Parathyroid adenoma (tissue), 2 donors: ENCODE data around the gene RAB6A.

ENCODE experiments used
- H2AFZ ChIP-seq: fragments of 300-600 bp; sonication (generic); one replicate; pipeline ENCODE4 v1.7.0; 2017; ENCODE audit warnings: antibody characterized with exemption, mild to moderate bottlenecking
- H3K27ac ChIP-seq: fragments of 300-600 bp; sonication (generic); one replicate; pipeline ENCODE4 v1.7.0; 2017
- H3K27me3 ChIP-seq: fragments of 300-600 bp; sonication (generic); one replicate; pipeline ENCODE4 v1.7.0; 2017; ENCODE audit warnings: low read length; ENCODE audit not compliant: control insufficient read depth, insufficient read depth
- H3K36me3 ChIP-seq: fragments of 300-600 bp; sonication (generic); one replicate; pipeline ENCODE4 v1.7.0; 2017; ENCODE audit warnings: low read length; ENCODE audit not compliant: control insufficient read depth, insufficient read depth
- H3K4me1 ChIP-seq: fragments of 300-600 bp; sonication (generic); one replicate; pipeline ENCODE4 v1.7.0; 2017; ENCODE audit warnings: control low read depth
- H3K4me2 ChIP-seq: fragments of 300-600 bp; sonication (generic); one replicate; pipeline ENCODE4 v1.7.0; 2017; ENCODE audit warnings: low read length
- H3K4me3 ChIP-seq: fragments of 300-600 bp; sonication (generic); one replicate; pipeline ENCODE4 v1.7.0; 2017; ENCODE audit warnings: low read depth, low read length
- H3K79me2 ChIP-seq: fragments of 300-600 bp; sonication (generic); one replicate; pipeline ENCODE4 v1.7.0; 2017; ENCODE audit warnings: control low read depth
- H3K9ac ChIP-seq: fragments of 300-600 bp; sonication (generic); one replicate; pipeline ENCODE4 v1.7.0; 2017; ENCODE audit warnings: mild to moderate bottlenecking
- H3K9me3 ChIP-seq: fragments of 300-600 bp; sonication (generic); one replicate; pipeline ENCODE4 v1.7.0; 2017; ENCODE audit warnings: low read length; ENCODE audit not compliant: control insufficient read depth
- CTCF ChIP-seq: fragments of 300-600 bp; sonication (generic); IDR thresholded peaks from one replicate; pipeline ENCODE4 v1.7.0; 2017; ENCODE audit warnings: antibody characterized with exemption, mild to moderate bottlenecking
- donor health status: primary hyperparathyroidism.

The RAB6A gene

DNA sequence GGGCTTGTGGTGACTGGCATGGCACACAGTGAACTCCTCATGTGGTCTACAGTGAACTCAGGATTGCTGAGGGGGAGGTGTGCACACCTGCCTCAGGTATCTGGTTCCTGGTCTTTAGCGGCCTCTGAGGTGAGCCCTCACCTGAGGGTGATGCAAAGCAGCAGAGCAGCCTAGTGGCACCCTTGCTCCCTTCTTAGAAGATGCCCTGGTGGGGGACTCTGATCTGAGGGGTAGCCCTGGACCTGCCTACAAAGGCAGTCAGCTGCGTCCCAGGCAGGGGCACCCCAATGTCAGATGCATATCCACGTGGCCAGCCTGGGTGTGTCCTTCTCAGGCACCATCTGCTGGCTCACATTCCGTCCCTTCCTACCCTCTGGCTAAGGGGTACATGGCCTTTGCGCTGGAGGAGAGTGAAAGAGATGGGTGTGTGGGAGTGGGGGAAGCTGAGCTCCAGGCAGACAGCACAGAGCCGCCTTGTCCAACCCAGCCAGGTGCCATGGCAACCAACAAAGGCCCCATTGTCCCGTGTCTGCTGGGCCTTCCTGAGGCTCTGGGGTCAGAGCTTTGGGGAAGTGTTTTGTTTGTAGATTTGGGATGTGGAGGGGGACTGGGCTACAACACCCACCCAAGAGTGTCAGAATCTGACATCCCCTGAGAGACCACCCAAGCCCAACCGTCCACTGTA, 108.7 kb downstream of the RAB6A start:
- H3K4me2 ChIP-seq: no peak overlapping the region
- no peak overlapping the region for H3K27ac ChIP-seq
- H3K4me1 ChIP-seq: no peaks in the 10 kb centered on the region
- H3K79me2 ChIP-seq: no peaks in the 10 kb centered on the region
- H3K27me3 ChIP-seq: no peaks in the 10 kb centered on the region
- no peak for TF ChIP-seq CTCF
- H3K9me3 ChIP-seq: no peaks in the 10 kb centered on the region
- no peak overlapping the region for H3K9ac ChIP-seq
- H2AFZ ChIP-seq: no peak overlapping the region
- H3K36me3 ChIP-seq: no peaks in the 10 kb centered on the region
- H3K4me3 ChIP-seq: no peak overlapping the region

DNA sequence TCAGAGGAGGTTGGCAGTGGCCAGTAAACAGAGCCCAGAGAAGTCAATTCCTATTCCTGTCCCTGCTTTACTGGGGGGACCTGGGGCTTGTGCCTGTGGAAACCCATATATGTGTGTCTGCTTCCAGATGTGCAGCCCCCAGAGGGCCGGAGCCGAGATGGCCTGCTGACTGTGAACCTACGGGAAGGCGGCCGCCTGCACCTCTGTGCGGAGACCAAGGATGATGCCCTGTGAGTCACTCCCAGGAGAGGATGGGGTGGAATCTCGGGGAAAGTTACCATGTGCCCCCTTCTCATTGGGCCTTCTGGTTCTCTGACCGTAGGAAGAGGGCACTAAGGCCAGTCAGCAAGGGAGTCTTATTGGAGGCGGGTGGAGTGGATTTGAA, 109.2 kb downstream of the RAB6A start:
- H3K27me3 ChIP-seq: no peaks in the 10 kb centered on the region
- H3K9ac ChIP-seq: no peak overlapping the region
- H3K4me1 ChIP-seq: no peaks in the 10 kb centered on the region
- H2AFZ ChIP-seq: no peak overlapping the region
- H3K4me2 ChIP-seq: no peak overlapping the region
- no peak overlapping the region for H3K27ac ChIP-seq
- no peak overlapping the region for H3K4me3 ChIP-seq
- TF ChIP-seq CTCF: no peak
- no peaks in the 10 kb centered on the region for H3K9me3 ChIP-seq
- H3K36me3 ChIP-seq: no peaks in the 10 kb centered on the region
- no peaks in the 10 kb centered on the region for H3K79me2 ChIP-seq

- Histone ChIP-seq H3K4me2 (no peak overlapping the region), H3K79me2 (no peaks in the 10 kb centered on the region), H3K36me3 (no peaks in the 10 kb centered on the region), H3K27me3 (no peaks in the 10 kb centered on the region), H3K4me1 (no peaks in the 10 kb centered on the region), H3K4me3 (no peak overlapping the region), H3K9ac (no peak overlapping the region), H3K9me3 (no peaks in the 10 kb centered on the region), H3K27ac (no peak overlapping the region), H2AFZ (no peak overlapping the region)
- TF ChIP-seq CTCF: no peak
These were observed 109.6 kb downstream of the RAB6A start for GRCh38 chr11:73651252-73651651.

DNA sequence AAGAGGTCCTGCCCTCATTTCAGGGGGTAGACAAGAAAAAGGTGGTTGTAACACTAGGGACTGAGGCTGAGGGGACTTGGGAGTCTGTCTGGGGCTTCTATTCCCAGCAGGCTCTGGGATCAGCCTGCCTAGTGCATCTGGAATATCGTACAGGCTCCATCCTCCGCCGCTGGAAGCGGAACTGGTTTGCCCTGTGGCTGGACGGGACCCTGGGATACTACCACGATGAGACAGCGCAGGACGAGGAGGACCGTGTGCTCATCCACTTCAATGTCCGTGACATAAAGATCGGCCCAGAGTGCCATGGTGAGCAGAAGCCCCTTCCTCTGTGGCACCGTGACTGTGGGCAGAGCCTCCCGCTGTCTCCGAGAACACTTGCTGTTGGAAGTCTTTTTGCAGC, 110.5 kb downstream of the RAB6A start:
- Histone ChIP-seq H3K36me3 (no peaks in the 10 kb centered on the region), H3K4me1 (no peaks in the 10 kb centered on the region), H3K4me3 (no peak overlapping the region), H3K27me3 (no peaks in the 10 kb centered on the region), H2AFZ (no peak overlapping the region), H3K27ac (no peak overlapping the region), H3K79me2 (no peaks in the 10 kb centered on the region), H3K4me2 (no peak overlapping the region), H3K9me3 (no peaks in the 10 kb centered on the region), H3K9ac (no peak overlapping the region)
- no peak for TF ChIP-seq CTCF

DNA sequence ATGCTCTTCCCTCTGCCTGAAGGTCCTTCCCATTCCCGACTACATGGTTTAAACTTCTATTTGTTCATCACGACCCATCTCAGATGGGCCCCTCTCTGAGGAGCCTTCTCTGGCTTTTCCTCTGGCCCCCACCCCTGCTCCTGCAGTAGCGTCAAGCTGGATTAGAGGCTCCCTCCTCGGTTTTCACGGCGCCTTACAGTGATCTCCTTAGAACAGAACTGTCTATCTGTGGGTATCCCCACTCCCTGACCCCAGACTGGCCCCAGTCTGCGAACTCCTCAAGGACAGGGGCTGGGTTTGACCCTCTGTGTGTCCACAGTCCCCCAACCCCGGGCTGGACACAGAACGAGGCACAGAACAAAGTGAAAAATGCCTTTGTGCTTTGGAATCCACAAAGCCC, 111.7 kb downstream of the RAB6A start:
- H3K9ac ChIP-seq: no peak overlapping the region
- H3K4me3 ChIP-seq: no peak overlapping the region
- H3K27me3 ChIP-seq: no peaks in the 10 kb centered on the region
- H3K79me2 ChIP-seq: no peaks in the 10 kb centered on the region
- H3K4me2 ChIP-seq: no peak overlapping the region
- H3K4me1 ChIP-seq: no peaks in the 10 kb centered on the region
- H3K9me3 ChIP-seq: no peaks in the 10 kb centered on the region
- no peak overlapping the region for H3K27ac ChIP-seq
- no peak overlapping the region for H2AFZ ChIP-seq
- no peak for TF ChIP-seq CTCF
- no peaks in the 10 kb centered on the region for H3K36me3 ChIP-seq
